Measurements from ENCODE around the gene EXOC6B.
A peak's percentile ranks its signal among the peaks of the same experiment; 100 is the strongest.

Gene EXOC6B

GRCh38 chr2:72341639-72342038 is 484.2 kb downstream of the EXOC6B start:
- DNase-seq: no peak

GRCh38 chr2:72340665-72341064 is 485.2 kb downstream of the EXOC6B start:
- DNase-seq: no peak

- no peak for DNase-seq
These were observed 487.8 kb downstream of the EXOC6B start for GRCh38 chr2:72338076-72338475.

- no peak for DNase-seq
These were observed 493.1 kb downstream of the EXOC6B start for GRCh38 chr2:72332720-72333119.

- no peak for DNase-seq
These were observed 495.2 kb downstream of the EXOC6B start for GRCh38 chr2:72330652-72331051.

GRCh38 chr2:72326759-72327158 is 499.1 kb downstream of the EXOC6B start:
- DNase-seq: no peak

- DNase-seq: no peak
These were observed 500.0 kb downstream of the EXOC6B start for GRCh38 chr2:72325592-72326422.

- no peak for DNase-seq
These were observed 509.1 kb downstream of the EXOC6B start for GRCh38 chr2:72316774-72317173.

GRCh38 chr2:72300147-72300684 is 525.6 kb downstream of the EXOC6B start:
- DNase-seq: no peak

- DNase-seq: no peak
These were observed 532.2 kb downstream of the EXOC6B start for GRCh38 chr2:72293620-72294019.

GRCh38 chr2:72292433-72292832 is 533.4 kb downstream of the EXOC6B start:
- no peak for DNase-seq

- no peak for DNase-seq
These were observed 534.8 kb downstream of the EXOC6B start for GRCh38 chr2:72291059-72291458.

- no peak for DNase-seq
These were observed 536.1 kb downstream of the EXOC6B start for GRCh38 chr2:72289736-72290135.

- no peak for DNase-seq
These were observed 536.5 kb downstream of the EXOC6B start for GRCh38 chr2:72289283-72289682.

- no peak for DNase-seq
These were observed 547.8 kb downstream of the EXOC6B start for GRCh38 chr2:72278046-72278445.

- no peak for DNase-seq
These were observed 549.0 kb downstream of the EXOC6B start for GRCh38 chr2:72276876-72277275.

GRCh38 chr2:72276356-72276755 is 549.5 kb downstream of the EXOC6B start:
- no peak for DNase-seq

GRCh38 chr2:72275084-72275483 is 550.7 kb downstream of the EXOC6B start:
- no peak for DNase-seq

GRCh38 chr2:72274380-72274797 is 551.4 kb downstream of the EXOC6B start:
- DNase-seq: no peak

- no peak for DNase-seq
These were observed 552.4 kb downstream of the EXOC6B start for GRCh38 chr2:72273384-72273783.

GRCh38 chr2:72271766-72272641 is 553.8 kb downstream of the EXOC6B start:
- peak; percentile 46 for DNase-seq

GRCh38 chr2:72271276-72271614 is 554.6 kb downstream of the EXOC6B start:
- DNase-seq: no peak

GRCh38 chr2:72270556-72271275 is 555.1 kb downstream of the EXOC6B start:
- no peak for DNase-seq

Measured in right forelimb (tissue), 1 donor.